HL-60 (cell line): ENCODE data around the gene MVK.

Source experiments
- DNase-seq, 2 experiments: peaks; one replicate each; pipeline ENCODE4 v3.0.0-alpha.2; 2010 to 2020; ENCODE audit warnings: low read depth in 1 of 2, low spot score in 1 of 2
- H3K27ac ChIP-seq: fragments of 250-450 bp; sonication (Bioruptor Pico); replicated peaks from 2 replicates; pipeline ENCODE4 v1.5.1; 2020; ENCODE audit warnings: mild to moderate bottlenecking, moderate library complexity
- H3K27me3 ChIP-seq: fragments of 250-450 bp; sonication (Bioruptor Pico); 2 replicates; pipeline ENCODE4 v1.5.1; 2021; ENCODE audit warnings: mild to moderate bottlenecking, moderate library complexity; ENCODE audit not compliant: insufficient read depth, poor library complexity, severe bottlenecking
- H3K4me3 ChIP-seq: replicated peaks from 2 replicates; pipeline ENCODE4 v1.5.1; 2011; ENCODE audit warnings: mild to moderate bottlenecking, control low read depth, low read length; ENCODE audit not compliant: insufficient read depth
- CTCF ChIP-seq: IDR thresholded peaks from one replicate; pipeline ENCODE4 v1.5.1; 2011; ENCODE audit warnings: low read length, control low read depth, inconsistent platforms; ENCODE audit not compliant: insufficient read depth
- GABPA ChIP-seq: IDR thresholded peaks from 2 replicates; pipeline ENCODE4 v1.6.1; 2012; ENCODE audit warnings: low read depth
- POLR2AphosphoS5 ChIP-seq: IDR thresholded peaks from 2 replicates; pipeline ENCODE4 v1.6.1; 2012; ENCODE audit warnings: low read depth
- REST ChIP-seq: IDR thresholded peaks from 2 replicates; pipeline ENCODE4 v1.6.1; 2012; ENCODE audit warnings: low read depth; ENCODE audit not compliant: insufficient replicate concordance
- SPI1 ChIP-seq: IDR thresholded peaks from 2 replicates; pipeline ENCODE4 v1.6.1; 2012; ENCODE audit warnings: low read depth, mild to moderate bottlenecking, borderline replicate concordance

Gene MVK

GRCh38 chr12:109527489-109528123 lies 46.0 kb upstream of the MVK start:
- no peaks in the 10 kb centered on the region for H3K27me3 ChIP-seq
- TF ChIP-seq GABPA: no peak
- TF ChIP-seq CTCF: no peak
- no peak for TF ChIP-seq POLR2AphosphoS5
- TF ChIP-seq REST: no peak
- no peak for TF ChIP-seq SPI1
- no peak overlapping the region for H3K27ac ChIP-seq
- DNase-seq: no peak
- no peak overlapping the region for H3K4me3 ChIP-seq

DNA sequence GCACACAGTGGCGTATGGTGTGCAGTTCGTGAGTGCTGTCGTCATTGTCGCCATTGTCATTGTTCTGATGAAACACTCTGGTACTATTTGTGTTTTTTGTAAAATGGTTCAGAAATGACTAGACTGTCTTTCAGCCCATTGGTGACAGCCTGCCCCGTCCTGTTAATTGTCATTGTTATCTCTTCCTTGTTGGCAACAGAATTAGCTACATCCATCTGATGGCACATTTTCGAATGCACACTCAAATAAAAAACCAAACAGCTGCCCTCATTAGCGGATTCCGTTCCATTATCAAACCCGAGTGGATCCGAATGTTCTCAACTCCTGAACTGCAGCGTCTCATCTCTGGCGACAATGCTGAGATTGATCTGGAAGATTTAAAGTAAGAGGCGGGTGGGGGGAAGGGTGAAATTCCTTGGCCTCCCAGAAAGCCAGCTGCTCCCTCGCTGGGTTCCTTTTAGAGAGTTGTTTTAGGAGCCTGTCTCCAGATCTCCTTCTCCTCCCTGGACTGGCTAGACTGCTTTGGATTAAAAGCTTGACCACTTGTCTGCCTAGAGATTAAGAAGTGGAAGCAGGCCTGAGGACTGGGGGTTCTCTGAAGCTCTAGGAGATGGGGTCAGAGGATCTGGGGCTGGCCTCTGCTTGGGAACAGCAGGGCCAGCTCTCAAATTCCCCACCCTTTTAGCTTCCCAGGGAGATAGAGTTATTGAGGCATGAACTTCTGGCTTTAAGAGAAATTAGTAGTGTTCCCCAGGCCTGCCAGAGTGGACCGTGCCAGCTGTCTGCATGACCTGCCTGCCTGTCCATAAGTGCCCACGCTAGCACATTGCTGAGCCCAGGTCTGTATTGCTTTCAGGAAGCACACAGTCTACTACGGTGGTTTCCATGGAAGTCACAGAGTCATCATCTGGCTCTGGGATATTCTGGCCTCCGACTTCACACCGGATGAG lies 43.6 kb upstream of the MVK start:
- H3K27ac ChIP-seq: no peak overlapping the region
- no peaks in the 10 kb centered on the region for H3K27me3 ChIP-seq
- TF ChIP-seq CTCF (no peak), REST (no peak), POLR2AphosphoS5 (no peak), SPI1 (no peak), GABPA (no peak)
- DNase-seq: no peak
- no peak overlapping the region for H3K4me3 ChIP-seq

DNA sequence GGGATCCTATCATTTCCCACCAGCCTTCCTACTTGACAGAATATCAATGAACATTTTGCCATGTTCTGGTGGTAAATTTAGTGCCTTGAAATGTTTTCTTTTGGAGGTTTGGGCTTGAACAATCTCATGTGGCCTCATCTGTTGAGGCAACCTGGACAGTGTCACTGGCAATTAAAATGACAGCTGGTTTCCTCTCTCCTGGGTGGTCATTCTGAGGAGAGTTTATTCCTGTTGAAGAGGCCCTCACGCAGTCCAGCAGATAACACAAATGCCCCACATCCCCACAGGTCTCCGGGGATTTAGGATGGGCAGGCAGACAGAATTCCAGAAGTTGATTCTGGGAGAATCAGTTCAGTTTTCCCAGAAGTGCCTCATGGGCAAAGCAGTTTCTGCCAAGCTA lies 42.2 kb upstream of the MVK start:
- TF ChIP-seq SPI1 (no peak), CTCF (no peak), POLR2AphosphoS5 (no peak), GABPA (no peak), REST (no peak)

More for the DNA sequence above, 42.2 kb upstream of the MVK start:
- H3K27ac ChIP-seq: no peak overlapping the region
- no peak overlapping the region for H3K4me3 ChIP-seq
- no peak for DNase-seq
- no peaks in the 10 kb centered on the region for H3K27me3 ChIP-seq
